WTC11 (cell line): ENCODE results near the gene TRAPPC3L. TPM values are rescaled to one million over a fixed set of nuclear protein-coding genes. Genes with fewer than 3 reads are reported as not detected.

Source experiments
- ATAC-seq: fragments of 200-7000 bp; cut with Tn5 transposase; 2 replicates; pipeline ENCODE4 v1.10.0; 2021; ENCODE audit warnings: mild to moderate bottlenecking, moderate library complexity
- CTCF ChIA-PET: fragments of 300-600 bp; sonication (Branson Sonifier 250); formaldehyde crosslinking; loops from one replicate; lab custom pipeline; 2021; ENCODE audit warnings: antibody characterized with exemption; lab: Charles Lee
- POLR2A ChIA-PET: fragments of 350-600 bp; sonication (Branson Sonifier 250); formaldehyde crosslinking; loops from one replicate; lab custom pipeline; 2021; ENCODE audit warnings: antibody characterized with exemption; lab: Charles Lee
- DNase-seq: peaks from one replicate; pipeline ENCODE4 v3.0.0; 2021; ENCODE audit warnings: low spot score
- H3K27ac Mint-ChIP-seq: 2 replicates; pipeline ENCODE4 v1.8.0; 2021; ENCODE audit warnings: mixed read lengths
- H3K27me3 Mint-ChIP-seq: 2 replicates; pipeline ENCODE4 v1.8.0; 2021; ENCODE audit warnings: low read depth, mild to moderate bottlenecking, moderate library complexity, mixed read lengths
- H3K36me3 Mint-ChIP-seq: 2 replicates; pipeline ENCODE4 v1.8.0; 2021; ENCODE audit warnings: mixed read lengths
- H3K4me1 Mint-ChIP-seq: 2 replicates; pipeline ENCODE4 v1.8.0; 2022; ENCODE audit warnings: mixed read lengths
- H3K4me3 Mint-ChIP-seq: 2 replicates; pipeline ENCODE4 v1.8.0; 2021; ENCODE audit warnings: mild to moderate bottlenecking, moderate library complexity, mixed read lengths
- H3K9me3 Mint-ChIP-seq: 2 replicates; pipeline ENCODE4 v1.8.0; 2021; ENCODE audit warnings: mixed read lengths
- ATF6 ChIP-seq: sonication (generic); formaldehyde crosslinking; IDR thresholded peaks from 2 replicates; pipeline ENCODE4 v1.8.1; 2023; ENCODE audit warnings: mild to moderate bottlenecking, missing genetic modification reagents
- GTF2I ChIP-seq: fragments of 250-450 bp; sonication (Bioruptor Pico); conservative IDR thresholded peaks from 2 replicates; pipeline ENCODE4 v1.4.0; 2021; ENCODE audit warnings: mild to moderate bottlenecking
- NFYB ChIP-seq: sonication (generic); formaldehyde crosslinking; conservative IDR thresholded peaks from 2 replicates; pipeline ENCODE4 v1.8.0; 2022; ENCODE audit warnings: low read depth, missing genetic modification reagents
- PRDM15 ChIP-seq: sonication (generic); formaldehyde crosslinking; IDR thresholded peaks from 2 replicates; pipeline ENCODE4 v1.8.0; 2022; ENCODE audit warnings: missing genetic modification reagents
- PREB ChIP-seq: sonication (generic); formaldehyde crosslinking; IDR thresholded peaks from 2 replicates; pipeline ENCODE4 v1.8.1; 2022; ENCODE audit warnings: mild to moderate bottlenecking, missing genetic modification reagents, moderate library complexity, borderline replicate concordance
- RELA ChIP-seq: sonication (generic); formaldehyde crosslinking; IDR thresholded peaks from 2 replicates; pipeline ENCODE4 v1.8.1; 2022; ENCODE audit warnings: missing genetic modification reagents, mild to moderate bottlenecking, borderline replicate concordance
- SP1 ChIP-seq: sonication (generic); formaldehyde crosslinking; conservative IDR thresholded peaks from 2 replicates; pipeline ENCODE4 v1.8.1; 2022; ENCODE audit warnings: missing genetic modification reagents
- TEAD1 ChIP-seq: sonication (generic); formaldehyde crosslinking; IDR thresholded peaks from 2 replicates; pipeline ENCODE4 v1.8.0; 2022; ENCODE audit warnings: mild to moderate bottlenecking, missing genetic modification reagents
- total RNA-seq: library from RNA; stranded (reverse); gene quantifications from 3 replicates; pipeline ENCODE4 v1.2.3, GENCODE V29; 2021
- TF ChIP-seq, protein P1 (sequence below): sonication (generic); formaldehyde crosslinking; IDR thresholded peaks from 2 replicates; pipeline ENCODE4 v1.8.1; 2022; ENCODE audit warnings: missing genetic modification reagents, borderline replicate concordance
- TF ChIP-seq, protein P2 (sequence below): sonication (generic); formaldehyde crosslinking; IDR thresholded peaks from 2 replicates; pipeline ENCODE4 v1.8.0; 2022; ENCODE audit warnings: mild to moderate bottlenecking, missing genetic modification reagents
- TF ChIP-seq, protein P3 (sequence below): sonication (generic); formaldehyde crosslinking; IDR thresholded peaks from 2 replicates; pipeline ENCODE4 v1.8.0; 2022; ENCODE audit warnings: mild to moderate bottlenecking, missing genetic modification reagents
- TF ChIP-seq, protein P4 (sequence below): sonication (generic); formaldehyde crosslinking; IDR thresholded peaks from 2 replicates; pipeline ENCODE4 v1.8.1; 2023; ENCODE audit warnings: mild to moderate bottlenecking, missing genetic modification reagents
- TF ChIP-seq, protein P5 (sequence below): sonication (generic); formaldehyde crosslinking; IDR thresholded peaks from 2 replicates; pipeline ENCODE4 v1.8.0; 2022; ENCODE audit warnings: mild to moderate bottlenecking, missing genetic modification reagents
- TF ChIP-seq, protein P6 (sequence below): sonication (generic); formaldehyde crosslinking; IDR thresholded peaks from 2 replicates; pipeline ENCODE4 v1.8.0; 2023; ENCODE audit warnings: mild to moderate bottlenecking, missing genetic modification reagents

TRAPPC3L gene
- total RNA-seq, 1 experiment from 2014 or later = not detected

- Mint-ChIP-seq H3K27ac (peak within 1 kb of the TSS; percentile 100), H3K36me3 (no peaks in the 10 kb centered on the region; the same call in 1 of the 2 replicates), H3K9me3 (no peaks in the 10 kb centered on the region), H3K4me1 (peaks cover 14% of the 10 kb centered on the region), H3K4me3 (peak within 1 kb of the TSS; percentile 98), H3K27me3 (no peaks in the 10 kb centered on the region; the same call in 1 of the 2 replicates)
- peak; percentile 98 for ATAC-seq
- peak; percentile 99 for DNase-seq
- ChIA-PET CTCF (interaction anchor here (0.6 to 2.2 kb wide), 12 partner anchors 8 to 353 kb away, joined by 3 to 19 read pairs (median 4); partner anchors contain the start of gene CALHM5), POLR2A (interaction anchor here (0.6 to 2.5 kb wide), 10 partner anchors 17 to 342 kb away, joined by 3 to 11 read pairs (median 4); partner anchors contain the start of genes DSE, TSPYL1 and TSPYL4)
- TF ChIP-seq TEAD1 (CRISPR knock-in tag) (peak; percentile 59), PRDM15 (CRISPR knock-in tag) (no peak), PREB (CRISPR knock-in tag) (no peak), GTF2I (CRISPR knock-in tag) (no peak), RELA (CRISPR knock-in tag) (no peak), SP1 (CRISPR knock-in tag) (peak; percentile 91), ATF6 (no peak), NFYB (CRISPR knock-in tag) (peak; percentile 100)
- TF ChIP-seq, protein P1, sequence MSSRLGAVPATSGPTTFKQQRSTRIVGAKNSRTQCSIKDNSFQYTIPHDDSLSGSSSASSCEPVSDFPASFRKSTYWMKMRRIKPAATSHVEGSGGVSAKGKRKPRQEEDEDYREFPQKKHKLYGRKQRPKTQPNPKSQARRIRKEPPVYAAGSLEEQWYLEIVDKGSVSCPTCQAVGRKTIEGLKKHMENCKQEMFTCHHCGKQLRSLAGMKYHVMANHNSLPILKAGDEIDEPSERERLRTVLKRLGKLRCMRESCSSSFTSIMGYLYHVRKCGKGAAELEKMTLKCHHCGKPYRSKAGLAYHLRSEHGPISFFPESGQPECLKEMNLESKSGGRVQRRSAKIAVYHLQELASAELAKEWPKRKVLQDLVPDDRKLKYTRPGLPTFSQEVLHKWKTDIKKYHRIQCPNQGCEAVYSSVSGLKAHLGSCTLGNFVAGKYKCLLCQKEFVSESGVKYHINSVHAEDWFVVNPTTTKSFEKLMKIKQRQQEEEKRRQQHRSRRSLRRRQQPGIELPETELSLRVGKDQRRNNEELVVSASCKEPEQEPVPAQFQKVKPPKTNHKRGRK (CRISPR knock-in tag) = no peak
- TF ChIP-seq, protein P2, sequence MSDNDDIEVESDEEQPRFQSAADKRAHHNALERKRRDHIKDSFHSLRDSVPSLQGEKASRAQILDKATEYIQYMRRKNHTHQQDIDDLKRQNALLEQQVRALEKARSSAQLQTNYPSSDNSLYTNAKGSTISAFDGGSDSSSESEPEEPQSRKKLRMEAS (CRISPR knock-in tag) = peak; percentile 72
- TF ChIP-seq, protein P3, sequence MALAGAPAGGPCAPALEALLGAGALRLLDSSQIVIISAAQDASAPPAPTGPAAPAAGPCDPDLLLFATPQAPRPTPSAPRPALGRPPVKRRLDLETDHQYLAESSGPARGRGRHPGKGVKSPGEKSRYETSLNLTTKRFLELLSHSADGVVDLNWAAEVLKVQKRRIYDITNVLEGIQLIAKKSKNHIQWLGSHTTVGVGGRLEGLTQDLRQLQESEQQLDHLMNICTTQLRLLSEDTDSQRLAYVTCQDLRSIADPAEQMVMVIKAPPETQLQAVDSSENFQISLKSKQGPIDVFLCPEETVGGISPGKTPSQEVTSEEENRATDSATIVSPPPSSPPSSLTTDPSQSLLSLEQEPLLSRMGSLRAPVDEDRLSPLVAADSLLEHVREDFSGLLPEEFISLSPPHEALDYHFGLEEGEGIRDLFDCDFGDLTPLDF (CRISPR knock-in tag) = no peak
- TF ChIP-seq, protein P4, sequence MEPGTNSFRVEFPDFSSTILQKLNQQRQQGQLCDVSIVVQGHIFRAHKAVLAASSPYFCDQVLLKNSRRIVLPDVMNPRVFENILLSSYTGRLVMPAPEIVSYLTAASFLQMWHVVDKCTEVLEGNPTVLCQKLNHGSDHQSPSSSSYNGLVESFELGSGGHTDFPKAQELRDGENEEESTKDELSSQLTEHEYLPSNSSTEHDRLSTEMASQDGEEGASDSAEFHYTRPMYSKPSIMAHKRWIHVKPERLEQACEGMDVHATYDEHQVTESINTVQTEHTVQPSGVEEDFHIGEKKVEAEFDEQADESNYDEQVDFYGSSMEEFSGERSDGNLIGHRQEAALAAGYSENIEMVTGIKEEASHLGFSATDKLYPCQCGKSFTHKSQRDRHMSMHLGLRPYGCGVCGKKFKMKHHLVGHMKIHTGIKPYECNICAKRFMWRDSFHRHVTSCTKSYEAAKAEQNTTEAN = no peak; the same call in 1 of the 2 replicates
- TF ChIP-seq, protein P5, sequence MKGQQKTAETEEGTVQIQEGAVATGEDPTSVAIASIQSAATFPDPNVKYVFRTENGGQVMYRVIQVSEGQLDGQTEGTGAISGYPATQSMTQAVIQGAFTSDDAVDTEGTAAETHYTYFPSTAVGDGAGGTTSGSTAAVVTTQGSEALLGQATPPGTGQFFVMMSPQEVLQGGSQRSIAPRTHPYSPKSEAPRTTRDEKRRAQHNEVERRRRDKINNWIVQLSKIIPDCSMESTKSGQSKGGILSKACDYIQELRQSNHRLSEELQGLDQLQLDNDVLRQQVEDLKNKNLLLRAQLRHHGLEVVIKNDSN (CRISPR knock-in tag) = 0 out of 2 replicates have a peak, but pooled peaks have one; percentile 23
- TF ChIP-seq, protein P6, sequence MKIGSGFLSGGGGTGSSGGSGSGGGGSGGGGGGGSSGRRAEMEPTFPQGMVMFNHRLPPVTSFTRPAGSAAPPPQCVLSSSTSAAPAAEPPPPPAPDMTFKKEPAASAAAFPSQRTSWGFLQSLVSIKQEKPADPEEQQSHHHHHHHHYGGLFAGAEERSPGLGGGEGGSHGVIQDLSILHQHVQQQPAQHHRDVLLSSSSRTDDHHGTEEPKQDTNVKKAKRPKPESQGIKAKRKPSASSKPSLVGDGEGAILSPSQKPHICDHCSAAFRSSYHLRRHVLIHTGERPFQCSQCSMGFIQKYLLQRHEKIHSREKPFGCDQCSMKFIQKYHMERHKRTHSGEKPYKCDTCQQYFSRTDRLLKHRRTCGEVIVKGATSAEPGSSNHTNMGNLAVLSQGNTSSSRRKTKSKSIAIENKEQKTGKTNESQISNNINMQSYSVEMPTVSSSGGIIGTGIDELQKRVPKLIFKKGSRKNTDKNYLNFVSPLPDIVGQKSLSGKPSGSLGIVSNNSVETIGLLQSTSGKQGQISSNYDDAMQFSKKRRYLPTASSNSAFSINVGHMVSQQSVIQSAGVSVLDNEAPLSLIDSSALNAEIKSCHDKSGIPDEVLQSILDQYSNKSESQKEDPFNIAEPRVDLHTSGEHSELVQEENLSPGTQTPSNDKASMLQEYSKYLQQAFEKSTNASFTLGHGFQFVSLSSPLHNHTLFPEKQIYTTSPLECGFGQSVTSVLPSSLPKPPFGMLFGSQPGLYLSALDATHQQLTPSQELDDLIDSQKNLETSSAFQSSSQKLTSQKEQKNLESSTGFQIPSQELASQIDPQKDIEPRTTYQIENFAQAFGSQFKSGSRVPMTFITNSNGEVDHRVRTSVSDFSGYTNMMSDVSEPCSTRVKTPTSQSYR (CRISPR knock-in tag) = no peak
These were observed 25.6 kb upstream of the TRAPPC3L start, which contains the start of gene RWDD1 for GRCh38 chr6:116570856-116571682. Gene RWDD1, plus strand, starts transcription at chr6:116571504. Its CDS starts 79 bp downstream, at chr6:116571583.
